ENCODE data around the gene TIGD4.

Gene TIGD4

GRCh38 chr4:152728343-152728742, 51.2 kb downstream of the TIGD4 start:
- Histone ChIP-seq H3K36me3 (ENCODE audit: control insufficient read depth, insufficient read depth, low read length) (no peaks in the 10 kb centered on the region), H3K4me3 (ENCODE audit: insufficient read depth, low read depth, low read length, poor library complexity, severe bottlenecking) (no peak overlapping the region), H3K27me3 (replicated peaks; ENCODE audit: control insufficient read depth, insufficient read depth, low read length, poor library complexity, severe bottlenecking) (no peaks in the 10 kb centered on the region), H3K4me1 (ENCODE audit: control insufficient read depth, insufficient read depth, low read length, poor library complexity, severe bottlenecking) (no peaks in the 10 kb centered on the region), H3K27ac (ENCODE audit: insufficient read depth, low read length, poor library complexity, severe bottlenecking) (no peak overlapping the region), H3K9me3 (ENCODE audit: control insufficient read depth, low read length) (no peaks in the 10 kb centered on the region)
- no peak for DNase-seq

GRCh38 chr4:152727784-152728183, 51.7 kb downstream of the TIGD4 start:
- Histone ChIP-seq H3K4me1 (ENCODE audit: control insufficient read depth, insufficient read depth, low read length, poor library complexity, severe bottlenecking) (no peaks in the 10 kb centered on the region), H3K36me3 (ENCODE audit: control insufficient read depth, insufficient read depth, low read length) (no peaks in the 10 kb centered on the region), H3K27ac (ENCODE audit: insufficient read depth, low read length, poor library complexity, severe bottlenecking) (no peak overlapping the region), H3K27me3 (replicated peaks; ENCODE audit: control insufficient read depth, insufficient read depth, low read length, poor library complexity, severe bottlenecking) (no peaks in the 10 kb centered on the region), H3K9me3 (ENCODE audit: control insufficient read depth, low read length) (no peaks in the 10 kb centered on the region), H3K4me3 (ENCODE audit: insufficient read depth, low read depth, low read length, poor library complexity, severe bottlenecking) (no peak overlapping the region)
- no peak for DNase-seq

GRCh38 chr4:152724494-152724893, 55.0 kb downstream of the TIGD4 start:
- Histone ChIP-seq H3K4me3 (ENCODE audit: insufficient read depth, low read depth, low read length, poor library complexity, severe bottlenecking) (no peak overlapping the region), H3K27me3 (replicated peaks; ENCODE audit: control insufficient read depth, insufficient read depth, low read length, poor library complexity, severe bottlenecking) (no peaks in the 10 kb centered on the region), H3K36me3 (ENCODE audit: control insufficient read depth, insufficient read depth, low read length) (no peaks in the 10 kb centered on the region), H3K9me3 (ENCODE audit: control insufficient read depth, low read length) (no peaks in the 10 kb centered on the region), H3K4me1 (ENCODE audit: control insufficient read depth, insufficient read depth, low read length, poor library complexity, severe bottlenecking) (no peaks in the 10 kb centered on the region), H3K27ac (ENCODE audit: insufficient read depth, low read length, poor library complexity, severe bottlenecking) (no peak overlapping the region)
- DNase-seq = no peak

- H3K4me3 ChIP-seq (ENCODE audit: insufficient read depth, low read depth, low read length, poor library complexity, severe bottlenecking) = no peak overlapping the region
- H3K36me3 ChIP-seq (ENCODE audit: control insufficient read depth, insufficient read depth, low read length) = no peaks in the 10 kb centered on the region
- no peaks in the 10 kb centered on the region for H3K4me1 ChIP-seq (ENCODE audit: control insufficient read depth, insufficient read depth, low read length, poor library complexity, severe bottlenecking)
- DNase-seq = no peak
- H3K9me3 ChIP-seq (ENCODE audit: control insufficient read depth, low read length) = no peaks in the 10 kb centered on the region
- H3K27ac ChIP-seq (ENCODE audit: insufficient read depth, low read length, poor library complexity, severe bottlenecking) = no peak overlapping the region
- no peaks in the 10 kb centered on the region for H3K27me3 ChIP-seq (replicated peaks; ENCODE audit: control insufficient read depth, insufficient read depth, low read length, poor library complexity, severe bottlenecking)
These were observed 56.3 kb downstream of the TIGD4 start for GRCh38 chr4:152723236-152723635.

GRCh38 chr4:152719801-152720556, 59.6 kb downstream of the TIGD4 start:
- Histone ChIP-seq H3K27ac (ENCODE audit: insufficient read depth, low read length, poor library complexity, severe bottlenecking) (no peak overlapping the region), H3K4me3 (ENCODE audit: insufficient read depth, low read depth, low read length, poor library complexity, severe bottlenecking) (no peak overlapping the region), H3K27me3 (replicated peaks; ENCODE audit: control insufficient read depth, insufficient read depth, low read length, poor library complexity, severe bottlenecking) (no peaks in the 10 kb centered on the region), H3K4me1 (ENCODE audit: control insufficient read depth, insufficient read depth, low read length, poor library complexity, severe bottlenecking) (no peaks in the 10 kb centered on the region), H3K36me3 (ENCODE audit: control insufficient read depth, insufficient read depth, low read length) (no peaks in the 10 kb centered on the region), H3K9me3 (ENCODE audit: control insufficient read depth, low read length) (no peaks in the 10 kb centered on the region)
- DNase-seq = no peak

Data from effector memory CD4-positive, alpha-beta T cell (primary cell).